ENCODE data around the gene CKAP4. TPM values are rescaled to one million over a fixed set of nuclear protein-coding genes. Genes with fewer than 3 reads are reported as not detected.

CKAP4 gene
- total and polyA plus RNA-seq, 2 of the 13 experiments (the other 11 are each of a cell fraction or from before 2014, with no cell fraction given) = 39.2 to 70.2 TPM

GRCh38 chr12:106282457-106283097, 34.8 kb upstream of the CKAP4 start (continued):
- TF ChIP-seq FOXP4 (CRISPR knock-in tag; IDR thresholded peaks at IDR 0.05) (peak; percentile 94), ZNF503 (CRISPR knock-in tag; IDR thresholded peaks at IDR 0.05) (peak; percentile 98), PRDM15 (CRISPR knock-in tag; IDR thresholded peaks at IDR 0.05) (no peak), NPAS2 (CRISPR knock-in tag; IDR thresholded peaks at IDR 0.05; ENCODE audit: borderline replicate concordance) (no peak), SMC3 (IDR thresholded peaks at IDR 0.05; ENCODE audit: low read length) (peak; percentile 97), ZNF253 (CRISPR knock-in tag; IDR thresholded peaks at IDR 0.05; ENCODE audit: borderline replicate concordance) (no peak), ZHX1 (CRISPR knock-in tag; IDR thresholded peaks at IDR 0.05; ENCODE audit: low read depth) (no peak), ZGPAT (CRISPR knock-in tag; IDR thresholded peaks at IDR 0.05) (peak; percentile 84), TCF12 (IDR thresholded peaks at IDR 0.05) (no peak), TCF12 (CRISPR knock-in tag; IDR thresholded peaks at IDR 0.05) (peak; percentile 80; the same call in 1 of the 2 replicates), NFE2 (CRISPR knock-in tag; IDR thresholded peaks at IDR 0.05) (no peak), TBX2 (CRISPR knock-in tag; IDR thresholded peaks at IDR 0.05; ENCODE audit: borderline replicate concordance) (peak; percentile 82)

All from HepG2 (cell line).